HG03460 (cell line): ENCODE data around the gene INPP5D.
A peak's percentile ranks its signal among the peaks of the same experiment; 100 is the strongest.
"Not testable (repeated sequence)": the region's sequence is repeated elsewhere in the genome, so short reads cannot be mapped to it uniquely, and the experiment has no call there.

Experiments used
- ATAC-seq: cut with Tn5 transposase; IDR thresholded peaks from one replicate; pipeline ENCODE4 v1.9.1; 2021; ENCODE audit not compliant: unreplicated experiment

INPP5D gene

DNA sequence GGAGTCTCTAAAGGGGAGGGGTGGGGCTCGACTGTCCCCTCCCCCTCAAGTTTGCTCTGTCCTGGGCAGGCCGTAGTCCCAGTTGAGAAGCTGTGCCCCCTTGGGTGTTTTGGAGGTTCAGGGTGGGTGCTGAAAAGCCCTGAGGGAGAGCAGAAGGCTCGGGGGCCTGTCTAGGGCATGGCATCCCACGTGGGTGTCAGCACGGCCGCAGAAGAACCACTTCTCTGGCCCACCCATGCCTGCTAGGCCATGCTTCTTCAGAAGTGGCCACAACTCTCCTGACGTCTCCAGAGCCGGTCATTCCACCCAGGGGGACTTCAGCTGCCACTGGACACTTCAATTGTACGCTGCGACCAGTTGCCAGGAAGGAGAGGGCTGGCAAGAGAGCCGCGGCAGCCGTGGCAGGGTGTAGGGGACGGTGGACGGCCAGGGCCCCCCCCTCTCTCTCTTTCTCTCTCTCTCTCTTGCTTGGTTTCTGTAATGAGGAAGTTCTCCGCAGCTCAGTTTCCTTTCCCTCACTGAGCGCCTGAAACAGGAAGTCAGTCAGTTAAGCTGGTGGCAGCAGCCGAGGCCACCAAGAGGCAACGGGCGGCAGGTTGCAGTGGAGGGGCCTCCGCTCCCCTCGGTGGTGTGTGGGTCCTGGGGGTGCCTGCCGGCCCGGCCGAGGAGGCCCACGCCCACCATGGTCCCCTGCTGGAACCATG, at the start of gene INPP5D:
Gene INPP5D (plus strand): TSS at position 546 of the 704 bp plus-strand sequence. CDS start 137 bp downstream, at position 683.
- peak; percentile 38 for ATAC-seq

- ATAC-seq: no peak
Observed at GRCh38 chr2:233010569-233011267, 49.4 kb upstream of the INPP5D start.

- no peak for ATAC-seq
Observed at GRCh38 chr2:233011268-233011650, 48.9 kb upstream of the INPP5D start.

- ATAC-seq: no peak
Observed at GRCh38 chr2:233011702-233012131, 48.4 kb upstream of the INPP5D start.

DNA sequence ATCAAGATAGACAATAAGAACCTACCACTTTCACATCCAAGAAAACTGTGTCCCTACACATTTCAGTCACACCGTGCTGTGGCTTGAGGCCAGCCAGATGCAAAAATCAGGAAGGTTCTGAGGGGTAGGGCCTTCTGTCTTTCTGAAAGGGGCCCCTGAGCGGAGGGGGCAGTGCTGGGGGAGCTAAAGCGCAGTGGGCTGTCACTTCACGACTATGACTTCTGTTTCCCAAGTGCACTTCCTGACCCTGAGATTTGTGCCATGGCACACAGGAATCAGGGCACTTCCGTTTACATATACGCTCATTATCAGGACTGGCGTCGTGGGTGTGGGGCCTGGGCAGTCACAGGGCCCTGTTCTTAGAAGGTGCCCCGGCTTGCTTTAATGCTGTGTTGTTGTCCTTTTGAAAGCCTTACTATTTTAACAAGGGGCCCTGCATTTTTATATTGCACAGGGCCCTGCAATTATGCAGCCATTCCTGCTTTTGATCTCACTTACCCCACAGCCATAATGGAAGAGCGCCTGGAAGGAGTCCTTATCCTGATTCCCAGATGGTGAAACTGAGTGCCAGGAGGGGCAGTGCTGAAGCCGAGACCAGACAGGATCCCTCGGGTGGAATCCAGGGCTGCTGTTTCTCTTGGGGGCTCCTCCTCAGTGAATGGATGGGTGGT, 47.7 kb upstream of the INPP5D start:
- ATAC-seq: no peak

DNA sequence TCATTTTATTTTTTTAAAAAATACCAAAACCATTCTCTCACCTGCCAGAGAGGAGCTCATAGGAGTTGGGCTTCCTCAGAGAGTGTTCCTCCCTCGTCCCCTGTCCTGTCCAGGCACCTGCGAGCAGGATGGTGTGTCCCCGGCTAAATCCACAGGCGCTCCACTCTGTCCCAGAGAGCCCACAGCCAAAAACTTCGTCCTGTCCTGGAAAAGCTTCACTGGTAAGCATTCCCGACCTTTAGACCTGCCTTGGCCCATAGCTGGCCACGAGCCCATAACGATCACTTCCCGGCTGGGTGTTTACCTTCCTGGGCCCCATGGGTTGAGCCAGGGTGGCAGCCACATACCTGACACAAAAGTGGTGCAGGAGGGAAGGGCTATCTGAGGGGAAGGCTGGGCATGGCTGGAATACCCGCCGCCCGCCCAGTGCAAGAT, 47.1 kb upstream of the INPP5D start, which contains the start of gene NGEF:
Gene NGEF (minus strand): TSS at position 230 of the 435 bp plus-strand sequence. CDS start 38,366 bp downstream, outside the sequence.
- no peak for ATAC-seq

GRCh38 chr2:233013650-233014049, 46.5 kb upstream of the INPP5D start:
- no peak for ATAC-seq

- no peak for ATAC-seq
Observed at GRCh38 chr2:233015019-233015645, 45.0 kb upstream of the INPP5D start.

- ATAC-seq: no peak
Observed at GRCh38 chr2:233017947-233018346, 42.2 kb upstream of the INPP5D start.

- ATAC-seq: not testable (repeated sequence)
Observed at GRCh38 chr2:233019610-233020009, 40.5 kb upstream of the INPP5D start.

GRCh38 chr2:233020454-233020853, 39.7 kb upstream of the INPP5D start:
- ATAC-seq: no peak

DNA sequence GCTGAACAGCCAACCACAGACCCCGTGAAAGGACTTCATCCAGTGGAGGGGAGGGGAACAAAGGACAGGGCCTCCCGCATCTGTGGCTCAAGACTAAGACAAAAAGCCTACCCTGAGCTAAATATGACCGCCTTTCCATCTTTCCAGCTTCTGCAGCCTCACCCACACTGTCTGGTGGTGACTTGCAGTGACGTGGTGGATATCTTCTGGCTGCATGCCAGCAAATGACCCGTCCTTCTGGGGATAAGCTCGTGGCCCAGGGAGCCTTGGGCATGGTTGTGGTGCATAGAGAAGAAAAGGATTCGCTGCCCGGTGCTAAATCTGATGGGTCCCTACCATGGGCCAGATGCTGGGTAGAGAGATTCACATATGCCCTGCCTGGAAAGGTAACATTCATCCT, 38.4 kb upstream of the INPP5D start:
- no peak for ATAC-seq

- no peak for ATAC-seq
Observed at GRCh38 chr2:233022561-233022960, 37.6 kb upstream of the INPP5D start.

GRCh38 chr2:233023007-233023760, 37.0 kb upstream of the INPP5D start:
- no peak for ATAC-seq

DNA sequence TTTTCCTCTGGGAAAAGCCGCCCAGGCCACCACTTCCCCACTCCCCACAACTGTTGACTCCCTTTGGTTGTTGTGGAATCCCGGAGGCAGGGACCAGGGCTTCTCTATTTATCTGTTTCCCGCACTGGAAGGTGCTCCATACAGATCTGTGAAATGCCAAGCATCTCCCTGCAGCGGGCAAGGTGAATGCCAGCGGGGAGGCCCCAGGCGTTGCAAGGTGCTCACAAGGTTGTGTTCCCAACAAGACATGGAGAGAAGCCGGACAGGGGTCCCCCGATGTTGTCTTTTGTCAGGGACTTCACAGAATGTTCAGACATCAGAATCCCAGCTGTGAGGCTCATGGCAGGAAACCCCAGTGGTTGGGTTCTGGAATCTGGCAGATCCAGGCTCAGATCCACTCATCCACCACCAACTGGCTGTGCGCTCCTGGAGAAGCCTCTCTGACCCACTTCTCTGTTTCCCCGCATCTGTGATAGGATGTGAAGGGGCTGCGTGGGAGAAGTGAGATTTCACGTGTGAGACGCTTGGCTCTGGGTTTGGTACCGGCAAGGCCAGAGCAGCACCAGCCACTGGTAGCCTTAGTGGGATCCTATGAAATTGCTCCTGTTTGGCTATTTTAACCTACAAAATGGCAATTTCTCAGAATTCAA, 36.3 kb upstream of the INPP5D start:
- no peak for ATAC-seq

DNA sequence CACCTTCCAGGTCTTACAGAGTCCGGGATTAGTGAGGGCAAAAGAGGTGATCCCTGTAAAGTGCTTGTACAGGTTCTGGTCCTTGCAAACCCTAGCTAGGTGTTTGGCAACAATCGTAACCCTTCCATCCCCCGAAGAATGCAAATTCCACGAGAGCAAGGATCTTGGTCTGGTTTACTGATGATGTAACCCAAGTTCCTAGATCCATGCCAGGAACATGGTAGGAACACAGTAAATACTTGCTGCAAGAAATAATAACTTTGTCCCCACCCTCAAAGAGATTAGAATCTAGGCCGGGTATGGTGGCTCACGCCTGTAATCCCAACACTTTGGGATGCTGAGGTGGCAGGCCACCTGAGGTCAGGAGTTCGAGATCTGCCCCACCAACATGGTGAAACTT, 34.4 kb upstream of the INPP5D start:
- ATAC-seq: no peak

DNA sequence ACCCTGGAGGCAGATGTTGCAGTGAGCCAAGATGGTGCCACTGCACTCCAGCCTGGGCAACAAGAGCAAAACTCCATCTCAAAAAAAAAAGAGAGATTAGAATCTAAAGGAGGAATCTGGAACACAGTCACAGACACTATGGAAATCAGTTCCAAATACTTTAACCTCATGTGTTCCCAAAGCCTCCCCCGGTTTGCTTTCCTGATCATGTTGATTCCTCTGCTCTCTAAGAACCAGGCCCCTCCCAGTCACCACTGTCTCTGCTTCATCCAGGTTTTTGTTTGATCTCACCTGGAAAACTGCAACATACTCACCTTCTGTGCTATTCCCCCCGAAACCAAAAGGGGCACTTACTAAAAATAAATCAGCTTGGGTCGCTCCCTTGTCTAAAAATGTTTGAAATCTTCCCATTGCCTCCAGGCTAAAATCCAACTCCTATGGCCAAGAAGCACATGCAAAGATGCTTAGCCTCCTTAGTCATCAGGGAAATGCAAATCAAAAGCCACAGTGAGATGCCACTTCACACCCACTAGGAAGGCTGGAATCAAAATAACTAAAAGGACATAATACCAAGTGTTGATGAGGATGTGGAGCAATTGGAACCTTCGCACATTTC, 33.8 kb upstream of the INPP5D start:
- ATAC-seq: no peak

DNA sequence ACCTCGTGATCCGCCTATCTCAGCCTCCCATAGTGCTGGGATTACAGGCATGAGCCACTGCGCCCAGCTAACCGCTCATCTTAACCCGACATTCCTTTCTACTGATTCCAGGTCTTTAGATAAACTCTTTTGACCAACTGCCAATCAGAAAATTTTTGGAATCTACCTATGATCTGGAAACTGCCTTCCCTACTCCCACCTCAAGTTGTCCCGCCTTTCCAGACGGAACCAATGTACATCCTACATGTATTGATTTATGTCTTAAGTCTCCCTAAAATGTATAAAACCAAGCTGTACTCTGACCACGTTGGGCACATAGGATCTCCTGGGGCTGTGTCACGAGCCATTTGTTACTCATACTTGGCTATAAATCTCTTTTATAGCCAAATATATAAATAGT, 30.8 kb upstream of the INPP5D start:
- ATAC-seq: no peak
